COLO829 (cell line): ENCODE measurements around the gene UBASH3A.

Source experiments
- DNase-seq: peaks from one replicate; pipeline ENCODE4 v3.0.0; 2012; ENCODE audit warnings: low spot score

The UBASH3A gene

DNA sequence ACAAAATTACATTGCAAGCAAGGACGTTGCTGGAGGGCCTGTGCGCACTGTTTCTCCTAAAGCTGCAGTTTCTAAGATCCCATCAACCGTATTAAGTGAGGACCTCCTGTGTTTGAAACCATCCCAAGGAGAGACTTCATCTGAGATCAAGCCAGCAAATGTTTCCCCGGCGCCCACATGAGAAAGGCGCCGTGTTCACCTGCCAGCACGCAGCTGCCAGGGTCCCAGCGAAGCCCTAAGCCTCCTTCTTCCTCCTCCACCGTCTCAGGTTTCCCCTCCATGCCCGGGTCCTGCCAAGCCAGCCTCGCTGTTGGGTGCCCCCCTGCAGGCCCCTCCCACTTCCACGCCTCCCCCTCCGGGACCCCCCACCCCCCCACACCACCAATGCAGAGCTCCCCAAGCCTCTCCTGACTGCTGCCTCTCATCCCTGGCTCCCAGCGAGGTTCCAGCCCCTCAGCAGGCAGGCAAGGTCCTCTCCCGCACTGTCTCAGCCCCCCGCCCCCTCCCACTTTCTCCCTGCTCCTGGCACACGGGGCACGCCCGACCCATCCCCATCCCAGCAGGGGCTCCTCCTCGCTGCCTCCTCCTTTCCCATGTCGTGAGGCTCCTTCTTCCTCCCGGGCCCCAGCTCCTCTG lies 28.7 kb upstream of the UBASH3A start:
- no peak for DNase-seq

DNA sequence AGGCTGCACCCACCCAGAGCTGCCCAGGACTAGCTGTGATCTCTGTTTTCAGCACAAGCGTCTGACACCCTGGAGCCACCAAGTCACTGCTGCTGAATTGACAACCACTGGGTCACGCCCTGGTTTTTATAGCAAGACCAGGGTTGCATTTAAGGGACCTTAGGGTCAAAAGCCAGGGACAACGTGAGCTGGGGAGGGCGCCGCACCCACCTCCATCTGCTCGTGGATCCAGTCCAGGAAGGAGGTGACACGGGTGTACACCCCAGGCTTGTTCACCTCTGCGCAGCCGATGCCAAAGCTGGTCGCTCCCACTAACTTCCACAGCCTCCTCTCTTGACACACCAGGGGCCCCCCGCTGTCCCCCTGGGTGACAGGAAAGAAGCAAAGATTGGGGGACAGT lies 28.2 kb upstream of the UBASH3A start:
- no peak for DNase-seq

DNA sequence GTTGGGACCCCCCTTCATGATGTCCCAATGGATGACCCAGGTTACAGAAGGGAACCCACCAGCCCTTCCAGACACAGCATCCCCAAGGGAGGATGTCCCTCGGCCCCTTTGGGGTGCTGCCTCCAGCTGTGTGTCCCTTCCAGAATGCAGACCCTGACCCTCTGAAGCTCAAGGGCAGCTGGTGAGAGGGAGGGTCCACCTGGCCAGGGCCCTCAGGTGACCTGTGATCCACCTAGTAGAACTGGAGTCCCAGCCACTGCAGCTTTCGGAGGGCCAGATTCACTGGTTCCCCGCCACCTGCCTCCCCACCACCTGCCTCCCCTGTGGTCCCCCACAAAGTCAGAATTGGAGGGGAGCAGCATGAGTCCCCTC lies 27.8 kb upstream of the UBASH3A start:
- DNase-seq, result no peak

DNA sequence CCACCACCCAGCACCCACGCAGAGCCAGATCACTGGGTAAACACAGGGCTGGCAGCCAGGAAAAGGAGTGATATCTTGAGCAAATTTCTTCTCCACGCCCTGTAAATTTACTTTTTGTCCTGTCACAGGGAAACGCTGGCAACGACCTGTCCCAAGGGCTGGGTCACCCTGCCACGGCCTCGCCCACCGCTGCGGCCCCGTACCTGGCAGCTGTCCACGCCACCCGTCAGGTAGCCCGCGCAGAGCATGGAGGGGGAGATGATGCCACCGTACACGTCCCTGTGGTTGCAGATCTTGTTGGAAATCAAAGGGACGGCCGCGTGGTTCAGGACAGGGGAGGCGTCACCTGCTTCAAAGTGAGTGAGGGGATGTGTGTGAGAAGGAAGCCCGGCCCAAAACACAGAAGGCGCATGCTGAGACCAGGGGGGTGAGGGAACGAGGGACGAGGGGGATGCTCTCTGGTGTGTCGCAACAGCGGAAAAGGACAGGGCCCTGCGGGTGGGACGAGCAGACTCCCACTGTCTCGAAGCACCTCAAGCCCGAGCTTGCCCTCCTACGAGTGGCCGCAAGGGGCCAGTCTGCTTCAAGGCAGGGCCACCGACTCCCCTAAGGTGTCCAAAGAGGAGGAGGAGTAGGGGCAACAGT lies 27.2 kb upstream of the UBASH3A start:
- DNase-seq, result no peak

DNA sequence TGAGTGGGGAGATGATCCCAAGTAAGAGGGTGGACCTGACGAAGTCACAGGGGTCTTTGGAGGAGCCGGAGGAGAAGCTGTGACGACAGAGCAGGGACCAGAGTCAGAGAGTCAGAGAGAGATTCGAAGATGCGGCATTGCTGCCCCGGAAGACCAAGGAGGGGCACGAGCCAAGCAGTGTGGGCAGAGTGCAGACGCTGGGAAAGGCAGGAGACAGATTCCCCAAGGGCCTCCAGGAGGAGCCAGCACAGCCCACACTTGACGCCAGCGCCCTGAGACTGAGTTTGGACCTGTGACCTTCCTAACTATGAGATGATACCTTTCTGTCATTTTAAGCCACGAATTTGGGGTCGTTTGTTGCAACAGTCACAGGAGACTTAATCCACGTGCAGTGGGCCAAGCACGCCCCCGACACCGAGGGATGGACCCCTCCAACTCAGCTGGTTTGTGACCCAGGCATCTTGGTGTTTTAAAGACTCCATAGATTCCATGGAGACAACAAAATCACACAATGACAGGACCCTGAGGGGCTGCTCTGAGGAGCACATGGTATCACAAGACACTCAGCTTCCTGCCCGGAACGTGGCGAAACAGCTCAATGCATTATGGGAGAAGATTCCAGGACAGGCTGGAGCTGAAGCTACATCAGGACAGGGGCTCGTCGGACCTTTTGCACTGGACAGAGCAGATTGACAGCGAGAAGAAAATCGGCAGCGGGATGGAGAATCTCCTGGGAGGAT lies 26.3 kb upstream of the UBASH3A start:
- no peak for DNase-seq

DNA sequence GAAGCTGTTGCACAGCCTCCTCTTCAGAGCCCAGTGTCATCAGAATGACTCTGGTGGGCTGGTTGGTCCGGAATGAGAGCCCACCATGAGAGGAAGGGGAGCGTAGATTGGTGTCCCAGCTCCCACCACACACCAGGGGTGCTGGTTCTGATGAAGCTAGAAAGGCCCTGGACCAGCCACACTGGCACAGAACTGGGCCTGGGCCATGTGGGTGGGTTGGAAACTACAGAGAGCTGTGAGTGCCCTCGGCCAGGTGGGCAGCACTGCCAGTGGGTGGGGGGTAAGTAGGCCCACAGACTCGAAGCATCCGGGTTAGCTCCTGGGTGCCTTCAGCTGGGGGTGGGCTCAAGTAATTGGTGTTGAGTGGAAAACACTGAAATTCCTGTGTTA lies 25.8 kb upstream of the UBASH3A start:
- no peak for DNase-seq

DNA sequence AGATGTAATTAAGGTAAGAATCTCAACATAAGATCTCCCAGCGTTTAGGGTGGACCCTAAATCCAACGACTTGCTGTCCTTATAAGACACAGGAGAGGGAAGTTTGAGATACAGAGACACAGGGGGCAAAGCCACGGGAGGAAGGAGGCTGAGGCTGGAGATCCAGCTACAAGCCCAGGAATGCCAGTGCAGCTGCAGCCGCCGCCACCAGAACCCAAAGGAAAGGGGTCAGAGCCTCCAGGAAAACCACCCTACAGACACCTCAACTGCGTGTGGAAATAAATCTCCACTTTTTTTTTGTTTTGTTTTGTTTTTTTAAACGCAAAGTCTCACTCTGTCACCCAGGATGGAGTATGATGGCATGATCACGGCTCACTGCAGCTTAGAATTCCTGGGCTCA lies 25.3 kb upstream of the UBASH3A start:
- DNase-seq, result no peak

DNA sequence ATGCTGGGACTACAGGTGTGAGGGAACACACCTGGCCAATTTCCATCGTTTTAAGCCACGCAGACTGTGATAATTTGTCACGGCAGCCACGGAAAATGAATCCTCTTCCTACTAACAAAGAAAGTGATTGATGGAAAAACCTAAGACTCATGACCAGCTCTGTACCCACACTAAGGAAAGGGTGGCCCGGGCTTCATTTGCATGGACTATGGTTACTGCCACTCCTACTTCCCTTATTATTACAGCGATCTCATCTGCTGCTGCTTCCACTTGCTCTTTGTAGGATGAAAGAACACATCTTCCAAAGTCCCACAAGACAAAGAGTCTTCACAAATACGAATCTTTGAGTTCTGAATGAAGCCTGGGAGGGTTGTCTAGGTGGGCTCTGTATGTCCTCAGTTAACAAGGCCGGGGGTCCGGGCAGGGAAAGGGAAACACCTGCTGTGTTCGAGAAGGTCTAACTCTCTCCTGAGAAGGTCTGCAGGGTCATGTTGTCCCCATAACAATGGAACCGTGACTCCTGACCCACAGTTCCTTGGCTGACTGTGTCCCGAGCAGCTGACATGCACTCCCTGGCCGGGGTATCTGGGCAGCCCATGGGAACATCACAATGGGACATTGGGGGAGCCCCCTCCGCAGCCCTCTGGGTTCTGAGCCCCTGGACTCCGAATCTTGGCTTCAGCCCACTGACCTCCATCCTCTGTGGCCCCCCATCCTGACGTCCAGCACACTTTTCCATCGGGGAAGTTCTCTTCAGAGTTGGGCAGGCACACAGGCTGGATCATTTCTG lies 24.1 kb upstream of the UBASH3A start:
- DNase-seq, result no peak

DNA sequence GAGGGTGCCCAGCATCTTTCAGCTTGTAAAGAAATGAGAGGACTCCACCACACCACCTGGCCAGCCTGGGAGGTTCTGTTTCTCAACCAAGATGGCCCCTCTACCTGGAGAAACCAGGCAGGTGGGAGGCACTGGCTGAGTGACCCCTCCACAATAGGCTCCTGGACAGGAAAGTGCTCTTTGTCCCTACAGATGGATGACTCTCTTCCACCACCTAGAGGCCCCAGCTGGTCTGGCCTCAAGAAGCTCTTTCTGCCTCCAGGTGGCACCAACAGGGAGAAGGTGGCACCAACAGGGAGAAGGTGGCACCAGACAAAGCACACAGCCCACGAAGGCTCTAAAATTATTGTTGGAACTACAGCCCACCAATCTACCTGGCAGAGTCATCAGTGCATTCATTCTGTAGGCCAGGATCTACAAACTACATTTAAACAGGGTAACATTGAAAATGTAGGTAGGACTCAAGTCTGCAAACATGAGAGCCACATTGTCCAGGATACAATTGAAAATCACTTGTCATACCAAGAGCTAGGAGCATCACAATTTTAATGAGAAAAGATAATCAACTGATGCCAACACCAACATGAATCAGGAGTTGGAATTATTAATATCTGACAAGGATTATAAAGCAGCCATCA lies 22.2 kb upstream of the UBASH3A start:
- DNase-seq, result no peak

DNA sequence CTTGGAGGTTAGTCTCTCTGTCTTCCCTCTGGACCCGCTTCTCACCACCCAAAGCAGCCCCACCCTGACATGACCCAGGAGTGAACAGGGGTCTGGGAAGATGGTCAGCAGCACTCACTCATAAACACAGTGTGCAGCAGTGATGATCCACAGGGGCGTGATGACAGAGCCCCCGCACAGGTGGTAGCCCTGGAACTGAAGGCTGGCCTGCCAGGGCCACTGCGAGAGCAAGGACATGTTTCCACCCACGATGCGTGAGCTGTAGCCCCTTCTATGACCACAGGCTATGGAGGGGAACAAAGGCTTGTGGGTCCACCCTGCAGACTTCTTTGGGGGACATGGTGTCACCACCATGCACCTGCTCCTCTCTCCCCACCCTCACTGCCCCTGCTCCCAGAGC lies 20.8 kb upstream of the UBASH3A start:
- DNase-seq, result no peak

DNA sequence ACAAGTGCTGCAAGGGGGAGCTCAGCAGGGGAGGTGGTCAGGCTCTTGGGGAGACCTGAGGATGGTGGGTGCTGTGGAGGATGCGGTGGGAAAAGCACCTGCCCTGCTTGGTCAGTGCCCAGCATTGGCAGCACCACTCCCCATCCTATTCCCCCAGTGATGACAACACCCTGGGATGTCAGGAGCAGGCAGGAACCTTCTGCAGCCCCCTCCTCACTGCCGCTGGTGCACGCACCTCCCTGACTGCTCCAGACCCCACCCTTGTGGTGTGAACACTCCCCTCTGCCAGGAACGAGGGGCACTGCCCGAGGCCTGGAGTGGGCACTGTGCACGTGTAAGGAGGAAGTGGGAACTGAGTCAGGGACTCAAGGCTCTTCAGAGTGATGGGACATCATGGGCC lies 20.4 kb upstream of the UBASH3A start:
- DNase-seq, result no peak

DNA sequence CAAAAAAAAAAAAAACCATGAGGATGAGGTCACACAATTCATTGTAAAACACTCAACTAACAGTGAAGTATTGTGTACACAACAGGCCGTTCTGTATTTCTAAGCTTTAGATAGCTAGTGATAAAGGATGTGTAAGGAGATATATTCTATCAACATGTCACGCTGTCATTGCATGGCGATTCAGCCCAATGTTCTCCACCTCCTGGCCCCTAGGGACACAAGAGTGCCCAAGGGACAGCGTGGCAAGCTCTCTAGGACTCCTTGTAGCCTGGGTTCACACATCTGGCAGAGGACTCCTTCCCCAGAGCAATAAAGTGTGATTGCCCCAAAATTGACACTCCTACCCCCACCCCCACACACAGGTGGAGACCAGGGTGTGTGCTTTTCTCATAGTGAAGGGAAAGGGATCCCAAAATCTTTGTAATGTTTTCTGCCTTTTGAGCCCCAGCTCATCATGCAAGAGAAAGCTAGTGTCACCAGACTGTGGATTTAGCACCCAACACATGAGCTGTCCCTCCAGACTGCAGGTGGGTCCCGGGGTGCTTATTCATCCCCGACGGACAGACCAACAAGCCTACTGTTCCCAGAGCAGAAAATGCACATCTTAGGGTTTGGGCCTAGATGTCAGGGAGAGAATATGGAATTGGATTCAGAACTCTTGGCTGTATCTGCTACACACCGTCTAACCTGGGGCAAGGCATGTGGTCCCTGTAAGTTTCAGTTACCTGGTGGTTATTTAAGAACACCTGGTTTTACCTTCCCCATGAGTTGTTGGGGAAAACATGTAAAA lies 19.4 kb upstream of the UBASH3A start:
- no peak for DNase-seq

DNA sequence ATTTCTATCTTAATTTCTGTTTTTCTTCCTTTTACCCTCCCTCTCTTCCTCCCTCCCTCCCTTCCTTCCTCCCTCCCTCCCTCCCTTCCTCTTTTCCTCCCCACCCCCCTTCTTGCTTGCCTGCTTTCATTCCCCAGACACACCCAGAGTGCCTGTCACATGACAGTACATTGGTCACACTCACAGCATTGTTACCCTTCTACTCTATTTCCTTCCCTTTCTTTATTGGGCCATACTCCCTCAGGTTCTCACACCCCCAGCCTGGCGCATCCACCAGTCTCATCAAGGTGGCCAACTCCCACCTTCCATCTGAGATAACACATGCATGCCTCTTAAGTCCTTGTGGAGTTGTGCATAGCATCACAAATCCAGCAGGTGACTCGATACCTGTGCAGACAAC lies 18.7 kb upstream of the UBASH3A start:
- DNase-seq, result no peak

DNA sequence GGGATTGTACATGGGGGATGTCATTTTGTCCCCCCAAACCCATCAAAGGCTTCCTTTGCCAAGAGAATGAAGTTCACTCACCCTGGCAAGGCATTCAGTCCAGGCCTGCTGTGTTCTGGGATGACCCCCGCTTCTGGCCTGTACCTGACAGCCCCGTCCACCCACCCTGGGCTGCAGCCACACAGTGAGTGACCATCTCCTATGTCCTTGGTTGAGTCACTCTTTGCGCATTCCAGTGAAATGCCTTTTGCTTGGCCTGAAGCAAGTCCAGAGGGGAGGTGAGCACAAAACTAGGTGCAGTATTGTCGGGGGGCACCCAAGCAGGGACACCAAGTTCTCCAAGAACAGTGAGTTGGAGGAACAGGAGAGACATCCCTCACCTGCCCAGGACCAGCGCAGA lies 18.1 kb upstream of the UBASH3A start:
- no peak for DNase-seq

DNA sequence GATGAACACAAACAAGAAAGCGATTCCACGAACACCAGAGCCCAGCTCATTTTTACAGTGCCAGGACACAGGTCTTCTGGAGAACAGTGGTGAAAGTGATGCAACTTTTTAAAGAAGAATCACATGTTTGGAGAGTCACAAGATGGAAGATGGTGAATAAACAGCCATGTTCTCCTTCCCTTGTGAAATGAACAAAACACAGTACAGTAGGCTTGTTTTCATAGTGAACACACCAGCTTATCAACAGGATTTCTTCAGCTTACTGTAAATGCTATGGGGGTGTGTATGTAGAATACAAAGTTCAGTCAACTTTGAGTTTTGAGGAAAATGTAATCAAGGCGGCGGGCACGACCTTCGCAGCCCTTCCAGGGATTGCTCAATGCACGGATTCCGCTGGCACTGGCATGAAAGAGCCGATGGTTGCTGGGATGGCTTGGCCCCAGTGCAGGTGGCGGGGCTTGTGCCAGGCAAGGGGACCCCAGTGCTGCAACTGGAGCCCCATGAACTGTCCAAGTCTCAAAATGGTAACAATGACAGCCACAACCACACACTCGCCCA lies 17.6 kb upstream of the UBASH3A start:
- DNase-seq, result no peak

DNA sequence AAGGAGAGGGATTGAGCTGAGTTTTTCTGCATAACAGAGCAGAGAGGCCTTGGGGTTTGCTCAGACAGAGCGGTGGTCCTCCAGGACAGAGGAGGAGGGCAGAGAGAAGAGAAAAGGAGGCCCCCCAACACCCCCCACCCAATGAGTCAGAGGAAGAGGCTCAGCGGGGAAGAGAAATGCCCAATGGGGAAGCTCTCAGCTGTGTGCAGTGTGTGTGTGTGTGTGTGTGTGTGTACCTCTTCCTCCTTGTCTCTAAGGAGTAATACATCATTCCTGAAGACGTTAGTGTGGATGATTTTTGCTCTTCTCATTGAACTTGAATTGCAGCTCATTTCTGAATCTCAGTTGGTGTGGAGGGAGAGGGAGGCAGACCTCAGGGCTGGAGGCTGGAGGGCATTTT lies 16.5 kb upstream of the UBASH3A start:
- DNase-seq, result no peak

DNA sequence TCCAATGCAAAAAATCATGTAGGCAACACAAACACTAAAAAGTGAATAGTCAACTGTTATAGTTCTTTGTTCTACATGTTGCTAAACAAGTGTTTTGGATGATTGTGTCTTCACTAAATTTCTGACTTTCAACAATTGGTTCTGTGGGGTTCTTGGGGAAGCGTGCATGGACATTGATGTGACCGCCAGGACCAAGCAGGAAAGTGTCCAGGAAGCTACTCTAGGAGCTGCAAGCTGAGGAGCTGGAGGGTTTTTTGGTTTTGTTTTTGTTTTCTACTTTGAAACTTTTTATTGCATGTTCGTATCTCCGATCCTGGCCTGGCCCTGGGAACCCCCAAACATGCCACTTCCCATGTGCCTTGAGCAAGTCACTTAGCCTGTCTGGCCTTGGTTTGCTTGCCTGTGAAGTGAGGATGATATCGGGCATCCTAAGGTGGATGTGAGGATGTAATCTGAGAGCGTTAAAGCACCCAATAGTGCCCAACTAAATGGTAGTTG lies 15.8 kb upstream of the UBASH3A start:
- no peak for DNase-seq

DNA sequence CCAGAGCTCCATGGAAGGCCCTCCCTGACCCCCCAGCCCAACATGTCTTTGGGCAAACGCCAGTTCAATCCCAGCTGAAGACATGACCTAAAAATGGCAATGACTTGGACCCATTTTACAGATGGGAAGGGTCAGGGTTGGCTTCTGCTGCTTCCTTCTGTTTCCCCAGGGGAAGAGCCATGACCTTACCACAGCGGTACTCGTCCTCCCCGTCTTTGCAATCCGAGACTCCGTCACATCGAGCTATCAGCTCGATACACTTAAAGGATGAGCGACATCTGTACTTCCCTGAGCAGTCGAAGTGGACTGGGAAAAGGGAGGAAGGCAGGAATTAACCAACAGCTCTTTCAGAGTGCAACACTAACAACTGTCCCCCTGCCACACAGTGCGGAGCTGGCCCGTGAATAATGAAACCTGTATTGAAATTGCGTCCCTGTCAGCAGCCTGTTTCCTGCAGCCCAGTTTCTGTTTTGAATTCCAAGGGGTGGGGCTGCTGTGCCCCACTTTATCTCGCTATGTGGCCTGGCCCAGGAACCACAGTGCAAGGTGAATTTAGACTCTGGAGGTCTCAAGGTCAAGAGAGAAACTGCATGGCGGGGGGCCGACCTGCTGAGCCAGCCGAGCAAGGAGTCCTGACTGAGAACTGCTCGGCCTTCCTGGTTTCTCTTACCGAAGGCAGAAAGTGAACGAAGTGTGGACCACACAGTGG lies 14.8 kb upstream of the UBASH3A start:
- DNase-seq, result no peak

DNA sequence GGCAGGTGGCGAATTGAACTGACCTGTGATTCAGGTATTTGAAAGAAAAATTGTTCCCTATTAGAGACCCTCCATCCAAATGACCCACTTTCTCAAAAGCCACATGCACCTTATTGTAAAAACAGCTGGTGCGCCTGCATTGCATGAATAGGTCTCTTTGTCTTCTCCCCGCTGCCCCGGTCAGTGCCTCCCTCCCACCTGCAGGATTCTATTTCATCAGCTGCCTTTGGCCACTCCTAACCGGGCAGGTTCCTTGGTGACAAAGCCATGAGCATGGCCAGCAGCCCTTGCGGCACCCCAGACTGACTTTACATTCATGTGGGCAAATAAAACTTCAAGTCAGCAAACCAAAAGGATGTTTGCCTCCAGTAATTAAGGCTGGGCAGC lies 14.3 kb upstream of the UBASH3A start:
- peak; percentile 39 for DNase-seq

DNA sequence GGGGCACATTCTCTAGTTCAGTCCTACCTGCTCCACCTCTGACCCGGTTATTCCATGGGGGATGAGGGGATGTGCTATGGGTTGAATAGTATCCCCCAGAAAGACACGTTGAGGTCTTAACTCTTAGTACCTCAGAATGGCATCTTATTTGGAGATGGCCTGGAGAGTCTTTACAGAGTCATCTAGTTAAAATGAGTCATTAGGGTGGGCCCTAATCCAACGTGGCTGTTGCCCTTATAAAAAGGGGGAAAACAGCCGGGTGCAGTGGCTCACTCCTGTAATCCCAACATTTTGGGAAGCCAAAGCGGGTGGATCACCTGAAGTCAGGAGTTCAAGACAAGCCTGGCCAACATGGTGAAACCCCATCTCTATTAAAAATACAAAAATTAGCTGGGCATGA lies 13.5 kb upstream of the UBASH3A start:
- DNase-seq, result no peak
